22Rv1 (cell line): Measurements from ENCODE around the gene ZNF611.

Experiments used
- CTCF ChIP-seq: fragments of 450-650 bp; IDR thresholded peaks from 2 replicates; pipeline ENCODE4 v1.5.1; 2017; ENCODE audit warnings: mild to moderate bottlenecking
- ZFX ChIP-seq: fragments of 450-650 bp; IDR thresholded peaks from 2 replicates; pipeline ENCODE4 v1.6.1; 2017; ENCODE audit warnings: antibody characterized with exemption, borderline replicate concordance

- TF ChIP-seq CTCF: peak; percentile 54
- no peak for TF ChIP-seq ZFX
Measured at GRCh38 chr19:52734893-52735661, at the start of gene ZNF611.
